ENCODE data around the gene KLHL29.

- TF ChIP-seq REST (IDR thresholded peaks at IDR 0.05; ENCODE audit: insufficient replicate concordance, low read depth): no peak
- TF ChIP-seq, protein P1, sequence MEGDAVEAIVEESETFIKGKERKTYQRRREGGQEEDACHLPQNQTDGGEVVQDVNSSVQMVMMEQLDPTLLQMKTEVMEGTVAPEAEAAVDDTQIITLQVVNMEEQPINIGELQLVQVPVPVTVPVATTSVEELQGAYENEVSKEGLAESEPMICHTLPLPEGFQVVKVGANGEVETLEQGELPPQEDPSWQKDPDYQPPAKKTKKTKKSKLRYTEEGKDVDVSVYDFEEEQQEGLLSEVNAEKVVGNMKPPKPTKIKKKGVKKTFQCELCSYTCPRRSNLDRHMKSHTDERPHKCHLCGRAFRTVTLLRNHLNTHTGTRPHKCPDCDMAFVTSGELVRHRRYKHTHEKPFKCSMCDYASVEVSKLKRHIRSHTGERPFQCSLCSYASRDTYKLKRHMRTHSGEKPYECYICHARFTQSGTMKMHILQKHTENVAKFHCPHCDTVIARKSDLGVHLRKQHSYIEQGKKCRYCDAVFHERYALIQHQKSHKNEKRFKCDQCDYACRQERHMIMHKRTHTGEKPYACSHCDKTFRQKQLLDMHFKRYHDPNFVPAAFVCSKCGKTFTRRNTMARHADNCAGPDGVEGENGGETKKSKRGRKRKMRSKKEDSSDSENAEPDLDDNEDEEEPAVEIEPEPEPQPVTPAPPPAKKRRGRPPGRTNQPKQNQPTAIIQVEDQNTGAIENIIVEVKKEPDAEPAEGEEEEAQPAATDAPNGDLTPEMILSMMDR (IDR thresholded peaks at IDR 0.05; ENCODE audit: insufficient read depth, low read length): no peak
- no peak for TF ChIP-seq POLR2AphosphoS5 (IDR thresholded peaks at IDR 0.05; ENCODE audit: low read depth)
- TF ChIP-seq GABPA (IDR thresholded peaks at IDR 0.05; ENCODE audit: low read depth): no peak
These were observed 134.3 kb downstream of the KLHL29 start for GRCh38 chr2:23519334-23519651.

Measured in HL-60 (cell line).